Breast epithelium (tissue), 4 donors: ENCODE measurements around the gene KDM4C. TPM values are rescaled to one million over a fixed set of nuclear protein-coding genes. Genes with fewer than 3 reads are reported as not detected.

Experiments
- DNase-seq, 2 donors: peaks; one replicate each; pipeline ENCODE4 v3.0.0-alpha.2; 2019; ENCODE audit warnings: low spot score in 2 of 2
- H3K27ac ChIP-seq, 2 donors: fragments of 200-600 bp; sonication (generic) in 1 of 2; one replicate each; pipeline ENCODE4 v1.5.1; 2016 to 2019; ENCODE audit warnings: mild to moderate bottlenecking in 1 of 2
- H3K27me3 ChIP-seq, 2 donors: fragments of 200-600 bp; sonication (generic) in 1 of 2; one replicate each; pipeline versions ENCODE4 v1.5.1 to v1.6.0; 2017 to 2019; ENCODE audit warnings: control low read depth in 1 of 2, mild to moderate bottlenecking in 1 of 2
- H3K36me3 ChIP-seq: fragments of 200-600 bp; one replicate; pipeline ENCODE4 v1.5.1; 2019
- H3K4me1 ChIP-seq, 2 donors: fragments of 200-600 bp; sonication (generic); one replicate each; pipeline ENCODE4 v1.5.1; 2016 to 2019; ENCODE audit warnings: control low read depth in 1 of 2
- H3K4me3 ChIP-seq, 3 donors: fragments of 200-600 bp; sonication (generic); 1 replicate in 2 of 3; 2 replicates in 1 of 3; pipeline ENCODE4 v1.5.1; 2016 to 2019; ENCODE audit warnings: mild to moderate bottlenecking in 3 of 3, moderate library complexity in 2 of 3
- H3K9me3 ChIP-seq, 2 donors: fragments of 200-600 bp; sonication (generic) in 1 of 2; one replicate each; pipeline ENCODE4 v1.5.1; 2016 to 2019; ENCODE audit warnings: control low read depth in 1 of 2
- CTCF ChIP-seq, 3 donors: fragments of 450-650 bp; IDR thresholded peaks; one replicate each; pipeline ENCODE4 v1.5.1; 2016 to 2017; ENCODE audit warnings: antibody characterized with exemption in 3 of 3, mild to moderate bottlenecking in 3 of 3, moderate library complexity in 3 of 3
- POLR2A ChIP-seq: fragments of 450-650 bp; IDR thresholded peaks from one replicate; pipeline ENCODE4 v1.6.1; 2016; ENCODE audit warnings: antibody characterized with exemption, mild to moderate bottlenecking, moderate library complexity
- POLR2AphosphoS5 ChIP-seq, 3 donors: sonication (generic); formaldehyde crosslinking; IDR thresholded peaks; one replicate each; pipeline ENCODE4 v1.6.1; 2017; ENCODE audit warnings: antibody characterized with exemption in 3 of 3
- intact Hi-C: fragments of 100-400 bp; cut with DNase I; formaldehyde crosslinking; loops from one replicate; pipeline ENCODE4 v1.15.1; 2023; ENCODE audit warnings: low total_unique reads
- total RNA-seq, 3 donors: library from RNA; depleted of rRNA; stranded (reverse); fragments of >200 nt; gene quantifications; one replicate each; pipeline ENCODE4 v1.1.0, GENCODE V29; 2016

KDM4C gene
- total RNA-seq, 3 donors from 2014 or later = 37.8 to 80.9 (median 60.0) TPM

- no peak overlapping the region for H3K27ac ChIP-seq
- H3K9me3 ChIP-seq = no peaks in the 10 kb centered on the region
- TF ChIP-seq POLR2AphosphoS5 (IDR thresholded peaks at IDR 0.05) (no peak), POLR2A (no peak), CTCF (IDR thresholded peaks at IDR 0.05) (no peak)
- DNase-seq = no peak
- no peaks in the 10 kb centered on the region for H3K36me3 ChIP-seq
- intact Hi-C loops = no loop called here
- H3K27me3 ChIP-seq = no peaks in the 10 kb centered on the region
- H3K4me1 ChIP-seq = no peaks in the 10 kb centered on the region
- H3K4me3 ChIP-seq = no peak overlapping the region
Measured at GRCh38 chr9:6961845-6962522, 204.2 kb downstream of the KDM4C start.

GRCh38 chr9:6965566-6965965, 207.8 kb downstream of the KDM4C start:
- intact Hi-C loops = no loop called here
- H3K9me3 ChIP-seq = no peaks in the 10 kb centered on the region
- no peaks in the 10 kb centered on the region for H3K4me1 ChIP-seq
- H3K4me3 ChIP-seq = no peak overlapping the region
- no peaks in the 10 kb centered on the region for H3K36me3 ChIP-seq
- no peak overlapping the region for H3K27ac ChIP-seq
- DNase-seq = no peak
- H3K27me3 ChIP-seq = no peaks in the 10 kb centered on the region
- TF ChIP-seq POLR2A (no peak), CTCF (IDR thresholded peaks at IDR 0.05) (no peak), POLR2AphosphoS5 (IDR thresholded peaks at IDR 0.05) (no peak)

GRCh38 chr9:6968271-6968670, 210.5 kb downstream of the KDM4C start:
- Histone ChIP-seq H3K36me3 (no peaks in the 10 kb centered on the region), H3K4me1 (no peaks in the 10 kb centered on the region), H3K27me3 (no peaks in the 10 kb centered on the region), H3K4me3 (no peak overlapping the region), H3K9me3 (no peaks in the 10 kb centered on the region), H3K27ac (no peak overlapping the region)
- no peak for TF ChIP-seq POLR2A
- no peak for TF ChIP-seq POLR2AphosphoS5 (IDR thresholded peaks at IDR 0.05)
- no peak for TF ChIP-seq CTCF (IDR thresholded peaks at IDR 0.05)
- intact Hi-C loops = no loop called here
- no peak for DNase-seq

- intact Hi-C loops = no loop called here
- no peaks in the 10 kb centered on the region for H3K36me3 ChIP-seq
- no peak for DNase-seq
- TF ChIP-seq POLR2AphosphoS5 (IDR thresholded peaks at IDR 0.05) (no peak), POLR2A (no peak), CTCF (IDR thresholded peaks at IDR 0.05) (no peak)
- H3K9me3 ChIP-seq = no peaks in the 10 kb centered on the region
- H3K4me1 ChIP-seq = no peaks in the 10 kb centered on the region
- H3K27me3 ChIP-seq = no peaks in the 10 kb centered on the region
- H3K27ac ChIP-seq = no peak overlapping the region
- H3K4me3 ChIP-seq = no peak overlapping the region
Measured at GRCh38 chr9:6969805-6970204, 212.0 kb downstream of the KDM4C start.

GRCh38 chr9:6973089-6973488, 215.3 kb downstream of the KDM4C start:
- no peak for DNase-seq

More at GRCh38 chr9:6973089-6973488, 215.3 kb downstream of the KDM4C start:
- no peaks in the 10 kb centered on the region for H3K36me3 ChIP-seq
- no peaks in the 10 kb centered on the region for H3K27me3 ChIP-seq
- intact Hi-C loops = no loop called here
- no peaks in the 10 kb centered on the region for H3K4me1 ChIP-seq
- H3K27ac ChIP-seq = no peak overlapping the region
- TF ChIP-seq POLR2AphosphoS5 (IDR thresholded peaks at IDR 0.05) (no peak), POLR2A (no peak), CTCF (IDR thresholded peaks at IDR 0.05) (no peak)
- no peak overlapping the region for H3K4me3 ChIP-seq
- H3K9me3 ChIP-seq = no peaks in the 10 kb centered on the region
